B cell (primary cell): Measurements from ENCODE around the gene CD6.

Experiments used
- EZH2 ChIP-seq: IDR thresholded peaks from 2 replicates; pipeline ENCODE4 v1.6.1; 2012; ENCODE audit warnings: borderline replicate concordance, low read depth, mild to moderate bottlenecking, moderate library complexity, low read length; ENCODE audit not compliant: insufficient read depth, poor library complexity, severe bottlenecking
- TF ChIP-seq, protein P1 (sequence below): fragments of 200-600 bp; IDR thresholded peaks from one replicate; pipeline ENCODE4 v1.8.0; 2022; ENCODE audit warnings: antibody characterized with exemption, mild to moderate bottlenecking

DNA sequence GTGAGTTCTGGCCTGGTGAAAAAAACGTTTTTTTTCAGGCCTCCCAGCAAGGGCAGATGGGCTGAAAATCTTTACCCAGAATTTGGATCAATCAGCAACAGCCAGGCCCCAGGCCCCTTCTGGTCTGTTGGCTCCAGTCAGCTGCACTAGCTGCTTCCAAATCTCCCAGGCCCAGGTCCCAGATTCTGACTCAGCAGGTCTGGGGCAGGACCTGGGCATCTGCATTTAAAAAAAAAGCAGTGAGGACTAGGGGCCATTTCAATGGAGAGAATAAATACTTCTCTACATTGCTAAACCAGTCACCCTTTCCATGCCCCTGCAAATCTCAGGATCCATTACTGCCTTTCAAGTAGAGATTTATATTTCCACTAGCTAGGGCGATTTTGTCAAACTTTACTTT is 23.8 kb upstream of the CD6 start:
- TF ChIP-seq, protein P1, sequence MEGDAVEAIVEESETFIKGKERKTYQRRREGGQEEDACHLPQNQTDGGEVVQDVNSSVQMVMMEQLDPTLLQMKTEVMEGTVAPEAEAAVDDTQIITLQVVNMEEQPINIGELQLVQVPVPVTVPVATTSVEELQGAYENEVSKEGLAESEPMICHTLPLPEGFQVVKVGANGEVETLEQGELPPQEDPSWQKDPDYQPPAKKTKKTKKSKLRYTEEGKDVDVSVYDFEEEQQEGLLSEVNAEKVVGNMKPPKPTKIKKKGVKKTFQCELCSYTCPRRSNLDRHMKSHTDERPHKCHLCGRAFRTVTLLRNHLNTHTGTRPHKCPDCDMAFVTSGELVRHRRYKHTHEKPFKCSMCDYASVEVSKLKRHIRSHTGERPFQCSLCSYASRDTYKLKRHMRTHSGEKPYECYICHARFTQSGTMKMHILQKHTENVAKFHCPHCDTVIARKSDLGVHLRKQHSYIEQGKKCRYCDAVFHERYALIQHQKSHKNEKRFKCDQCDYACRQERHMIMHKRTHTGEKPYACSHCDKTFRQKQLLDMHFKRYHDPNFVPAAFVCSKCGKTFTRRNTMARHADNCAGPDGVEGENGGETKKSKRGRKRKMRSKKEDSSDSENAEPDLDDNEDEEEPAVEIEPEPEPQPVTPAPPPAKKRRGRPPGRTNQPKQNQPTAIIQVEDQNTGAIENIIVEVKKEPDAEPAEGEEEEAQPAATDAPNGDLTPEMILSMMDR = no peak
- no peak for TF ChIP-seq EZH2
